Panc1 (cell line): ENCODE results near the gene C5orf58. TPM values are rescaled to one million over a fixed set of nuclear protein-coding genes. Genes with fewer than 3 reads are reported as not detected.

Experiments
- ATAC-seq: fragments of 200-7000 bp; cut with Tn5 transposase; 2 replicates; pipeline ENCODE4 v1.9.1; 2020; ENCODE audit warnings: mild to moderate bottlenecking, moderate library complexity
- BruUV-seq: library from RNA; stranded (reverse); fragments of 400-500 nt; replicated peaks from 2 replicates; lab custom pipeline; 2021; lab: Mats Ljungman, UMichigan
- CTCF ChIA-PET: fragments of 300-600 bp; sonication (Branson Sonifier 250); formaldehyde crosslinking; loops from one replicate; lab custom pipeline; 2022; ENCODE audit warnings: antibody characterized with exemption; lab: Charles Lee
- POLR2A ChIA-PET: fragments of 300-600 bp; sonication (Branson Sonifier 250); formaldehyde crosslinking; loops from one replicate; lab custom pipeline; 2022; ENCODE audit warnings: antibody characterized with exemption; lab: Charles Lee
- DNase-seq: peaks from one replicate; pipeline ENCODE4 v3.0.0-alpha.2; 2010; ENCODE audit warnings: low read depth, low spot score
- H3K27ac ChIP-seq: 2 replicates; pipeline ENCODE4 v1.5.1; 2011; ENCODE audit warnings: mild to moderate bottlenecking, low read length, inconsistent platforms
- H3K27me3 ChIP-seq: fragments of 200-500 bp; sonication (Bioruptor generic); 2 replicates; pipeline ENCODE4 v1.6.0; 2014; ENCODE audit warnings: low read length, inconsistent platforms; ENCODE audit not compliant: control insufficient read depth, insufficient read depth
- H3K36me3 ChIP-seq: fragments of 200-500 bp; sonication (Bioruptor generic); 2 replicates; pipeline ENCODE4 v1.5.1; 2014; ENCODE audit warnings: inconsistent platforms, mild to moderate bottlenecking, low read length, moderate library complexity; ENCODE audit not compliant: control insufficient read depth, insufficient read depth
- H3K4me1 ChIP-seq: 2 replicates; pipeline ENCODE4 v1.5.1; 2011; ENCODE audit warnings: inconsistent platforms, mild to moderate bottlenecking, low read length, moderate library complexity; ENCODE audit not compliant: control insufficient read depth, insufficient read depth
- H3K4me3 ChIP-seq, 2 experiments: 2 replicates each; pipeline ENCODE4 v1.5.1; 2011 to 2012; ENCODE audit warnings: low read depth in 2 of 2, low read length in 2 of 2, mild to moderate bottlenecking in 2 of 2, inconsistent platforms in 1 of 2, moderate library complexity in 1 of 2
- H3K9me3 ChIP-seq: fragments of 200-500 bp; sonication (Bioruptor generic); 2 replicates; pipeline ENCODE4 v1.5.1; 2014; ENCODE audit warnings: low read depth, mild to moderate bottlenecking, inconsistent platforms, low read length, moderate library complexity; ENCODE audit not compliant: control insufficient read depth, insufficient read depth
- POLR2AphosphoS5 ChIP-seq: IDR thresholded peaks from 2 replicates; pipeline ENCODE4 v1.6.1; 2012; ENCODE audit warnings: mild to moderate bottlenecking, low read depth, low read length, moderate library complexity
- SIN3A ChIP-seq: IDR thresholded peaks from 2 replicates; pipeline ENCODE4 v1.6.1; 2012; ENCODE audit warnings: low read depth, mild to moderate bottlenecking, low read length, moderate library complexity, borderline replicate concordance; ENCODE audit not compliant: insufficient read depth
- TCF7L2 ChIP-seq: IDR thresholded peaks from 2 replicates; pipeline ENCODE4 v1.6.1; 2011; ENCODE audit warnings: mild to moderate bottlenecking, low read depth, low read length, inconsistent platforms
- in situ Hi-C: cut with HindIII; loops from 2 replicates; pipeline ENCODE4 v1.10.0; 2016; ENCODE audit warnings: low sequenced_read_pairs, low pct_unique_long_range_greater_than_20kb
- intact Hi-C: fragments of 100-400 bp; cut with micrococcal nuclease; formaldehyde crosslinking; loops from one replicate; pipeline ENCODE4 v1.10.0; 2022; ENCODE audit not compliant: unreplicated experiment
- total RNA-seq: library from RNA; stranded (reverse); gene quantifications from one replicate; pipeline ENCODE4 v1.2.1, GENCODE V29; 2021; ENCODE audit not compliant: unreplicated experiment
- TF ChIP-seq, protein P1 (sequence below): fragments of 450-650 bp; IDR thresholded peaks from 2 replicates; pipeline ENCODE4 v1.5.1; 2017; ENCODE audit warnings: mild to moderate bottlenecking
- TF ChIP-seq, protein P2 (sequence below), 2 experiments: IDR thresholded peaks; 2 replicates each; pipeline ENCODE4 v1.6.1; 2011 to 2012; ENCODE audit warnings: low read depth in 2 of 2, control low read depth in 1 of 2, low read length in 1 of 2, mild to moderate bottlenecking in 1 of 2, moderate library complexity in 1 of 2; ENCODE audit not compliant: insufficient read depth in 1 of 2

Gene C5orf58
- total RNA-seq, 1 experiment from 2014 or later, result 0.15 TPM

DNA sequence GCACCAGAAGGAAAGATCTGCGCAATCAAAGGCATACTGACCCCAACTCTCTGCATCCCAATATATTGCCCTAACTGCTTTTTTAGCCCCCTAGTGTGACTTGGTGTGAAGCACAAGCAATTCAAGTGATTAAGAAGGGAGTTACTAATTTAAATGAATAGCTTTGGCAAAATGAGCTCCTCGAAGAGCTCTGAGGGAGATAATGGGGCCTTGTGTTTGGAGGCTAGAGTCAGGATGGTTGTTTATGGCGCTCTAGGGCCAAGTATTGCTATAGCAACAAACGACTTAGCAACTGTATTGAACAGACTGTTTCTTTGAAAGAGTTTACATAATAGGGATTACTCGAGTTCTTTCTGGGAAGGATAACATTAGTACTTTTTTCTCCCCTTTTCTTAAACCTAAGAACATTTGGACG is 11.5 kb upstream of the C5orf58 start:
- H3K4me1 ChIP-seq, result peaks cover 8% of the 10 kb centered on the region; the same call in 1 of the 2 replicates
- CTCF ChIA-PET, result no interaction called here
- H3K4me3 ChIP-seq, result no peak overlapping the region
- ATAC-seq (no peak), DNase-seq (no peak)
- no peaks in the 10 kb centered on the region for H3K27me3 ChIP-seq
- intact Hi-C loops (no loop called here), in situ Hi-C loops (no loop called here)
- H3K27ac ChIP-seq, result no peak overlapping the region
- BruUV-seq, result no TSS peak
- TF ChIP-seq, protein P1, sequence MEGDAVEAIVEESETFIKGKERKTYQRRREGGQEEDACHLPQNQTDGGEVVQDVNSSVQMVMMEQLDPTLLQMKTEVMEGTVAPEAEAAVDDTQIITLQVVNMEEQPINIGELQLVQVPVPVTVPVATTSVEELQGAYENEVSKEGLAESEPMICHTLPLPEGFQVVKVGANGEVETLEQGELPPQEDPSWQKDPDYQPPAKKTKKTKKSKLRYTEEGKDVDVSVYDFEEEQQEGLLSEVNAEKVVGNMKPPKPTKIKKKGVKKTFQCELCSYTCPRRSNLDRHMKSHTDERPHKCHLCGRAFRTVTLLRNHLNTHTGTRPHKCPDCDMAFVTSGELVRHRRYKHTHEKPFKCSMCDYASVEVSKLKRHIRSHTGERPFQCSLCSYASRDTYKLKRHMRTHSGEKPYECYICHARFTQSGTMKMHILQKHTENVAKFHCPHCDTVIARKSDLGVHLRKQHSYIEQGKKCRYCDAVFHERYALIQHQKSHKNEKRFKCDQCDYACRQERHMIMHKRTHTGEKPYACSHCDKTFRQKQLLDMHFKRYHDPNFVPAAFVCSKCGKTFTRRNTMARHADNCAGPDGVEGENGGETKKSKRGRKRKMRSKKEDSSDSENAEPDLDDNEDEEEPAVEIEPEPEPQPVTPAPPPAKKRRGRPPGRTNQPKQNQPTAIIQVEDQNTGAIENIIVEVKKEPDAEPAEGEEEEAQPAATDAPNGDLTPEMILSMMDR, result peak; percentile 6; the same call in 1 of the 2 replicates
- TF ChIP-seq, protein P2, sequence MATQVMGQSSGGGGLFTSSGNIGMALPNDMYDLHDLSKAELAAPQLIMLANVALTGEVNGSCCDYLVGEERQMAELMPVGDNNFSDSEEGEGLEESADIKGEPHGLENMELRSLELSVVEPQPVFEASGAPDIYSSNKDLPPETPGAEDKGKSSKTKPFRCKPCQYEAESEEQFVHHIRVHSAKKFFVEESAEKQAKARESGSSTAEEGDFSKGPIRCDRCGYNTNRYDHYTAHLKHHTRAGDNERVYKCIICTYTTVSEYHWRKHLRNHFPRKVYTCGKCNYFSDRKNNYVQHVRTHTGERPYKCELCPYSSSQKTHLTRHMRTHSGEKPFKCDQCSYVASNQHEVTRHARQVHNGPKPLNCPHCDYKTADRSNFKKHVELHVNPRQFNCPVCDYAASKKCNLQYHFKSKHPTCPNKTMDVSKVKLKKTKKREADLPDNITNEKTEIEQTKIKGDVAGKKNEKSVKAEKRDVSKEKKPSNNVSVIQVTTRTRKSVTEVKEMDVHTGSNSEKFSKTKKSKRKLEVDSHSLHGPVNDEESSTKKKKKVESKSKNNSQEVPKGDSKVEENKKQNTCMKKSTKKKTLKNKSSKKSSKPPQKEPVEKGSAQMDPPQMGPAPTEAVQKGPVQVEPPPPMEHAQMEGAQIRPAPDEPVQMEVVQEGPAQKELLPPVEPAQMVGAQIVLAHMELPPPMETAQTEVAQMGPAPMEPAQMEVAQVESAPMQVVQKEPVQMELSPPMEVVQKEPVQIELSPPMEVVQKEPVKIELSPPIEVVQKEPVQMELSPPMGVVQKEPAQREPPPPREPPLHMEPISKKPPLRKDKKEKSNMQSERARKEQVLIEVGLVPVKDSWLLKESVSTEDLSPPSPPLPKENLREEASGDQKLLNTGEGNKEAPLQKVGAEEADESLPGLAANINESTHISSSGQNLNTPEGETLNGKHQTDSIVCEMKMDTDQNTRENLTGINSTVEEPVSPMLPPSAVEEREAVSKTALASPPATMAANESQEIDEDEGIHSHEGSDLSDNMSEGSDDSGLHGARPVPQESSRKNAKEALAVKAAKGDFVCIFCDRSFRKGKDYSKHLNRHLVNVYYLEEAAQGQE (IDR thresholded peaks at IDR 0.05; ENCODE audit: insufficient read depth in 1 of 2, low read depth in 2 of 2, low read length in 1 of 2), result no peak
- no peaks in the 10 kb centered on the region for H3K9me3 ChIP-seq
- POLR2A ChIA-PET, result no interaction called here
- H3K36me3 ChIP-seq, result no peaks in the 10 kb centered on the region

DNA sequence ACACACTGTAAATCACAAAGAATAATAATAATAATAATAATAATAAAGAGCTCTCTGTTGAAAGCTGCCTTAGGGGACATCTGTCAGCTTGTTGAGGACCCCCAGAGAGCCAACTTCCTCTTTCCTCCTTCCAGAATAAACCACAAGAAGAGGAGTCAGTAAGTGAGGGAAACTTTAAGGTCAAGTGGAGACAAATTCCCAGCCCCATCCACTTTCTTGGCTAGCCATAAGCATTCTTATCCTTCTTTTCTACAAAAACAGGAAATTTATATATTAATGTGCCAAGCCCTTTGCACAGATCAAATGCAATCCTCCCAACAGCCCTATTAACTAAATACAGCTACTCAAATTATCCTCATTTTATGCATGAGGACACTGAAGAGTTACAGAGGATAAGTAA is 9.4 kb upstream of the C5orf58 start:
- H3K27me3 ChIP-seq, result no peaks in the 10 kb centered on the region
- H3K9me3 ChIP-seq, result no peaks in the 10 kb centered on the region
- POLR2A ChIA-PET, result no interaction called here
- CTCF ChIA-PET, result no interaction called here
- intact Hi-C loops (no loop called here), in situ Hi-C loops (no loop called here)
- TF ChIP-seq POLR2AphosphoS5 (no peak), SIN3A (no peak), TCF7L2 (no peak)
- TF ChIP-seq, protein P1, result no peak
- TF ChIP-seq, protein P2 (IDR thresholded peaks at IDR 0.05; ENCODE audit: insufficient read depth in 1 of 2, low read depth in 2 of 2, low read length in 1 of 2), result no peak
- BruUV-seq, result no TSS peak
- H3K27ac ChIP-seq, result no peak overlapping the region
- no peak for ATAC-seq
- no peak overlapping the region for H3K4me3 ChIP-seq
- peaks cover 8% of the 10 kb centered on the region; the same call in 1 of the 2 replicates for H3K4me1 ChIP-seq
- no peaks in the 10 kb centered on the region for H3K36me3 ChIP-seq
- no peak for DNase-seq
